GM18517 (cell line): Measurements from ENCODE around the gene SLC38A3.

ENCODE experiments used
- ATAC-seq: cut with Tn5 transposase; IDR thresholded peaks from one replicate; pipeline ENCODE4 v1.9.1; 2021; ENCODE audit warnings: mild to moderate bottlenecking, moderate library complexity; ENCODE audit not compliant: unreplicated experiment

The SLC38A3 gene

GRCh38 chr3:50204804-50205412 is at the start of gene SLC38A3:
SLC38A3 (plus strand) TSS chr3:50205271; CDS start chr3:50214200, 8,929 bp downstream.
- no peak for ATAC-seq

GRCh38 chr3:50155491-50155878 is 49.6 kb upstream of the SLC38A3 start:
- ATAC-seq: no peak

DNA sequence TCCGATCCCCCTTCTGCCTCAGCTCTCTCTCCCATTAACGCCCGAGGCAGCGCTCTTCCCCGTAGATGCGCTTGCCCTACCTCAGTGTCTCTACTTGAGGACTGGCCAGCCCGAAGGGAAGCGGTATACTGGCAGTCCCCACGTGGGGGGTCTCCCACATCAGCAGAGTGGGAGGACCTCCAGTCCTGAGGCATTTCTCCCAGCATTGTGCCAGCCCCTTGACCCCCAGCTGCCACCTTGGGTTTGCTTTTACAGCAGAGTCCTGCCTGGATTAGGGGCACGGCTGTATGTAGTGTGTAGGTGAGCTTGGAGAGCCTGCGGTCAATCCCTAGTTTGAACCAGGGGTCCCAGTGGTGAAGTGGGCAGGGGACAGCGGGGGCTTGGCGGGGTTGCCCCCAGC is 49.2 kb upstream of the SLC38A3 start:
- no peak for ATAC-seq

GRCh38 chr3:50156549-50157493 is 48.2 kb upstream of the SLC38A3 start:
- ATAC-seq: no peak

DNA sequence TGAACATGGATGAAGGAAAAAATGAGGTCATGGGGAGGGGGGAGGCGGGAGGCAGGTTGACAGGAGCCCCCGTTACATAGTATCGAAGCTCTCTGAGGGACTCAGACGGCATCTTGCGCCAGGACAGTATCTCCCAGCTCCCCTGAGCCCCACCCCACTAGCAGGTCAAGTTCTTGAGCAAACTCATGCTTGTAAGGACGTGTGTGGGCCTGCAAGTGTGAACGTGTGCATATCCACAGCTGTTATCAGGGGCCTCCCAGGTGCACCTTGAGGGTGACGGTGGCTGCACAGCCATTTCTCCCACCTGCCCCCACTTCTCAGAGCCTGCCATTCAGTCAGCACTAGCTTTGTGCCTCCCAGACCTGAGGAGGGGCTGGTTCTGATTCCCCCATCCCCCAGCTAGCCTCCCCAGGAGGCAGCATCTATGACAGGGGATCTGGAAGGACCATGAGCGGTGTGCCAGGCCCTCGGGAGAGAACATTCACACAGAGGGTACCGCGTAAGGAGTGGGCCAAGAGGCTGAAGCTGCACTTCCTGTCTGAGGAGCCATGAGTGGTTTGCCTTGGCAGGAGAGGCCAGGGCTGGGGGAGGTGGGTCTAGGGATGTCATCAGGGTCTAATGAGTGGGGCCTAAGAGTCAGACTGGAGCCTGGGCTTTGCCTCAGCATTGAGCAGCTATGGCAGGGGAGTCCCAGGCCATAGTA is 47.1 kb upstream of the SLC38A3 start:
- ATAC-seq: no peak

GRCh38 chr3:50158530-50159146 is 46.4 kb upstream of the SLC38A3 start:
- no peak for ATAC-seq

DNA sequence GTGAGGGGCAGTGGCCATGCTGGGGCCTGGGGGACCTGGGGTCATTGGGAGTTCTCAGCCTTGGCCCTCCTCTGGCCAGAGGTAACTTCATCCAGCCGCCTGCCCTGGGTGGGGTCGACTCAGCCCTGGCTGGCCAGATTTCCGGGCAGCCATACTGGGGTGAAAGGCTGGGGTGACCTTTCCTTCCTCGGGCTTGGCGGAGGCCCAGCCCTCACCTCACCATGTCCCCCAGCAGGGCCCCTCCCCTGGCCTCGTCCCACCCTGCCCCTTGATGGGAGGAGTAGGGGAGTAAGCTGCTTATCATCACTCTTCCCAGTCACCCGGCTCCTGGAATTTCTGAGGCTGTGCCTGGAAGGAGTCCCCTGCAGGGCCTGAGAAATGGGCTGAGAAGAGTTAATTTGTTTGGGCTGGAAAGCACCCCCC is 44.5 kb upstream of the SLC38A3 start:
- ATAC-seq: no peak

- no peak for ATAC-seq
Observed at GRCh38 chr3:50161320-50161719, 43.8 kb upstream of the SLC38A3 start.

- no peak for ATAC-seq
Observed at GRCh38 chr3:50162034-50162883, 42.8 kb upstream of the SLC38A3 start.

GRCh38 chr3:50163572-50164455 is 41.3 kb upstream of the SLC38A3 start:
- ATAC-seq: no peak

GRCh38 chr3:50164481-50164880 is 40.6 kb upstream of the SLC38A3 start:
- ATAC-seq: no peak

GRCh38 chr3:50164984-50165909 is 39.8 kb upstream of the SLC38A3 start:
- no peak for ATAC-seq

- no peak for ATAC-seq
Observed at GRCh38 chr3:50165910-50166538, 39.0 kb upstream of the SLC38A3 start.

DNA sequence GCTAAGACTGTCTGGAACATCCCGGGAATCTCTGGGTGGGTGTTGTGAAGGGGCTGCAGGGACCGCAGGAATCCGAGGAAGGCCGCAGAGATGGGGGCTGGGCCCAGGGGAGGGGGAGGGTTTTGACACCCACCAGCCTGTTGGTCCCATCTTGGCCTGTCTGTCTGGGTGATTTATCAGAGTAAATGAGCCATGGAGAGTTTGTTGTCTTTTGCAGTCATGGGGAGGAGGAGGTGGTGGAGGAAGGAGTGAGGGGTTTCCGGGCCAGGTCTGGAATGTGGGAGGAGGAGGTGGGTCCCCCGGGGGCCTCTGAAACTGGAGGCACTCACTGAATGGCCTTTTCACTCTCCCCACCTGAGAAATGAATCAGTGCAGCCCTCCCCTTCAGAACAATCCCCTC is 38.5 kb upstream of the SLC38A3 start:
- ATAC-seq: no peak

DNA sequence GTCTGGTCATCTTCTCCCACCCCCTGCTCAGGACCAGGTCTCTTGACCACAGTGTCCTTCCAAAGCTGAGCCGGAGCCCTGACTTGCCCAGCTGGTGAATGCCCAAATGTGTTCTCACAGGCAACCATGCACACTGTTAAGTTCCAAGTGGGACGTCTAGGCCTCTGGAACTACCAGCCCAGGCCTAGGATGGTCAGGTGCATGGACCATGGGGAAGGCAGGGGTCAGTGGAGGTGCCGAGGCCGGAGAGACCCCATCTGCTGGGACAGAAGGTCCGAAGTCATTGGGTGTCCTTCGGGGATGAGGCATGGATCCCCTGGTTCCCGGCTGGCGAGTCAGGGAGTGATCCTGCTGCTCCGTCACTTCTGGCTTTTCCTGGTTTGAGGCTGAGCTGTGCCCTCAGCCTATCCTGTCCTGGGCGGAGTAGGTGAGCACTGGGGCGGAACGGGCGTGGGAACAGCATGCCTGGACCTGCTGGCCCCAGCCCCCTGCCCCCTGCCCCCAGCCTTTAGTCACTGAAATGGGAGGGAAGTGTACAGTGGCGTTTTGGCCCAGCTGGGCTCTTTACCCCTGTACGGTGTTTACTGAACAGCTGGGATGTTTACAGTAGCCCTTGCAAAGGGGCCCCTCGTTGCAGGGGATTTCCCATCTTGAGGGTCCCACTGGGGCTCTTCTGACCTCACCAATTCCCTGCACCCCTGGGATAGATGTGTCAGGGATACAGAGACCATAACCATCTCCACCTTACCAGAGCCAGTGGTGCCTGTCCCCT is 37.8 kb upstream of the SLC38A3 start:
- ATAC-seq: no peak

DNA sequence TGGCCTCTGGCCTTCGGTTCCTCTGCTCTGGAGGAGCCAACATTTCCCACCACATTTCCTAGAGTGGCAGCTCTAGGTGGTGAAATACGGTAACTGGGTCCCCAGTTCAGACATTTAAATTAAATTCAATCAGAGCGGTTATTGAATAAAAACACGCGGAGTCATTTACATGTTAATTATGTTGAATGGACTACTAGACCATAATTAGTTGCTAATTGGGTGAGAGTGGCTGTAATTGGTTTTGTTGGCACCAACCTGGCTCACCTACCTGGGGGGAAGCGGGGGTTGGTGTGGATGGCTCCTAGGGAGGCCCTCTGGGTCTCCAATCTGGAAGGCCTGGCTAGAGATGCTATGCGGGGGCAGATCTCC is 37.2 kb upstream of the SLC38A3 start:
- no peak for ATAC-seq

- no peak for ATAC-seq
Observed at GRCh38 chr3:50168388-50168787, 36.7 kb upstream of the SLC38A3 start.
